GM18520 (cell line): Measurements from ENCODE around the gene PPP1R12B.

Source experiments
- ATAC-seq: cut with Tn5 transposase; IDR thresholded peaks from one replicate; pipeline ENCODE4 v1.9.1; 2021; ENCODE audit not compliant: unreplicated experiment

PPP1R12B gene, protein sequence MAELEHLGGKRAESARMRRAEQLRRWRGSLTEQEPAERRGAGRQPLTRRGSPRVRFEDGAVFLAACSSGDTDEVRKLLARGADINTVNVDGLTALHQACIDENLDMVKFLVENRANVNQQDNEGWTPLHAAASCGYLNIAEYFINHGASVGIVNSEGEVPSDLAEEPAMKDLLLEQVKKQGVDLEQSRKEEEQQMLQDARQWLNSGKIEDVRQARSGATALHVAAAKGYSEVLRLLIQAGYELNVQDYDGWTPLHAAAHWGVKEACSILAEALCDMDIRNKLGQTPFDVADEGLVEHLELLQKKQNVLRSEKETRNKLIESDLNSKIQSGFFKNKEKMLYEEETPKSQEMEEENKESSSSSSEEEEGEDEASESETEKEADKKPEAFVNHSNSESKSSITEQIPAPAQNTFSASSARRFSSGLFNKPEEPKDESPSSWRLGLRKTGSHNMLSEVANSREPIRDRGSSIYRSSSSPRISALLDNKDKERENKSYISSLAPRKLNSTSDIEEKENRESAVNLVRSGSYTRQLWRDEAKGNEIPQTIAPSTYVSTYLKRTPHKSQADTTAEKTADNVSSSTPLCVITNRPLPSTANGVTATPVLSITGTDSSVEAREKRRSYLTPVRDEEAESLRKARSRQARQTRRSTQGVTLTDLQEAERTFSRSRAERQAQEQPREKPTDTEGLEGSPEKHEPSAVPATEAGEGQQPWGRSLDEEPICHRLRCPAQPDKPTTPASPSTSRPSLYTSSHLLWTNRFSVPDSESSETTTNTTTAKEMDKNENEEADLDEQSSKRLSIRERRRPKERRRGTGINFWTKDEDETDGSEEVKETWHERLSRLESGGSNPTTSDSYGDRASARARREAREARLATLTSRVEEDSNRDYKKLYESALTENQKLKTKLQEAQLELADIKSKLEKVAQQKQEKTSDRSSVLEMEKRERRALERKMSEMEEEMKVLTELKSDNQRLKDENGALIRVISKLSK

DNA sequence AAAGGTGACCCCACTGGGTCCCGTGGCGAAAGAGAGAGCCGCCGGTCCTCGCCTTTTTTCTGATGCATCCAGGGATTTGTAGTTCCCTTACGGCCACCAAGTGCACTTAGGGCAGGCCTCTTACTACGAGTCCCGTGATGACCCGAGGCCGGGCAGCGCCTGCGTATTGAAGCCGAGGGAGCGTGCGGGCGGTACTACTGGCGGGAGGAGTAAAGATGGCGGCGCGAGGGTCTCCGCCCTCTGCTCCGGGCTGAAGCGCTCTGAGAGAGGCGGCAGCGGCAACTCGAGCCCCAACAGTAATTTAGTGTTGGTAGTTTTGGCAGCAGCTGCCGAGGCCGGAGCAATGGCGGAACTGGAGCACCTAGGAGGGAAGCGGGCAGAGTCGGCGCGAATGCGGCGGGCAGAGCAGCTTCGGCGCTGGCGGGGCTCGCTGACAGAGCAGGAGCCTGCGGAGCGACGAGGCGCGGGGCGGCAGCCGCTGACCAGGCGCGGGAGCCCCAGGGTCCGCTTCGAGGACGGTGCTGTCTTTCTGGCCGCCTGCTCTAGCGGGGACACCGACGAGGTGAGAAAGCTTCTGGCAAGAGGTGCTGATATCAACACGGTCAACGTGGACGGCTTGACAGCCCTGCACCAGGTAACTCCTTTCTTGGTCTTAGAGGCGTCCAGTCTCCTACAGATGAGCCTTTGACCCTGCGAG lies at the start of gene PPP1R12B:
Gene PPP1R12B (plus strand): TSS at position 191 of the 697 bp plus-strand sequence. CDS start 153 bp downstream, at position 344.
- peak; percentile 94 for ATAC-seq

DNA sequence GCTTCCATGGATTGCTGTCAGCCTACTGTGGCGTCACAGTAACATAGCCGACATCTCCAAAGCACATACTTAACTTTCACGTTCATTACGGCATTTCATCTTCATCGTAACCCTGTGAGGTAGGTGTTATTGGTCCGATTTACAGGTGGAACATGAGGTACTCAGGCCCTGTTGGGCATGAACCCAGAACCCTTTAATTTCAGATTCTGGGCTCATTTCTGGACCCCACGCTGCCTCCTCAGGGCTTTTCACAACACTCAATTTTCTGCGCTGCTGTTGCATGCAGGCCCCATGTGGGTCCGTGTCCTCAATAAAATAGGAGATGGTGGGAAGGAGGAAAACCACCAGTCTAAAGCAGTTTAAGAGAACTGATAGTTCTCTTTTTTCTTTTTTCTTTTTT lies 46.3 kb upstream of the PPP1R12B start:
- ATAC-seq = no peak

DNA sequence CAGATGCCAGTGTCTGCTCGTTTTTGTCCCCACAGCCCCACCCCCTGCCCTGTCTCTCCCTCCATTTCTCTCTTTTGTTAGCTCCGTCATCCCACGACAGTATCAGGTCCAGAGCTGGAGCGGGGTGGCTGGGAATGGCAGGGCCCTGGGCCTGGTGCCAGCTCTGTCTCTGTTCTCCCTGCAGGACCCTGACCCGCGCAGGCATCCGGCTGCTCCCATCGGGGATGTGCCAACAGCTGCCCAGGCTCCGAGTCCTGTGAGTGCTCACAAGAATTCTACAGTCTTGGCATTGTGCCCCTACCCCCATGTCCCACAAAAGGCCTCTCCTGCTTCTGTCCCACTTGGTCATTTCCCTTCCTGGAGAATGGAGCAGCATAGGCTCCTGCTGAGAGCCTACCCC lies 44.1 kb upstream of the PPP1R12B start:
- no peak for ATAC-seq

DNA sequence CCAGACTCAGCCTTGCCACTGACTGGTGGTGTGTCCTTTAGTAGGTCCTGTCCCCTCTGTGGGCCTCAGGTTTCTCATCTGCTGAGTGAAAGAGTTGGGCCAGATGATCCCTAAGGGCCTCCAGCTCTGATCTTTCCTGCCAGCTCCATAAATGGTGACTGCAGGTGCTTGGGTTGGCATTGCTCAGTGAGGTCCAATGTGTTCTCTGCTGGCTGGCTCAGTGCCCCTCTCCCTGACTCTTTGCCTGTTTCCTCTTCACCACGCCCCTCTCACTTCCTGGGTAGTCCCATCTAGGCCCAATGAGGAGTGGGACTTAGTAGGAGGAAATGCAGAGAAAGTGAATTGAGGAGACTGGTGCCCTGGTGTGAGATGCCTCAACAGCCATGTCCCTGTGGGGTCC lies 43.3 kb upstream of the PPP1R12B start:
- ATAC-seq = no peak

DNA sequence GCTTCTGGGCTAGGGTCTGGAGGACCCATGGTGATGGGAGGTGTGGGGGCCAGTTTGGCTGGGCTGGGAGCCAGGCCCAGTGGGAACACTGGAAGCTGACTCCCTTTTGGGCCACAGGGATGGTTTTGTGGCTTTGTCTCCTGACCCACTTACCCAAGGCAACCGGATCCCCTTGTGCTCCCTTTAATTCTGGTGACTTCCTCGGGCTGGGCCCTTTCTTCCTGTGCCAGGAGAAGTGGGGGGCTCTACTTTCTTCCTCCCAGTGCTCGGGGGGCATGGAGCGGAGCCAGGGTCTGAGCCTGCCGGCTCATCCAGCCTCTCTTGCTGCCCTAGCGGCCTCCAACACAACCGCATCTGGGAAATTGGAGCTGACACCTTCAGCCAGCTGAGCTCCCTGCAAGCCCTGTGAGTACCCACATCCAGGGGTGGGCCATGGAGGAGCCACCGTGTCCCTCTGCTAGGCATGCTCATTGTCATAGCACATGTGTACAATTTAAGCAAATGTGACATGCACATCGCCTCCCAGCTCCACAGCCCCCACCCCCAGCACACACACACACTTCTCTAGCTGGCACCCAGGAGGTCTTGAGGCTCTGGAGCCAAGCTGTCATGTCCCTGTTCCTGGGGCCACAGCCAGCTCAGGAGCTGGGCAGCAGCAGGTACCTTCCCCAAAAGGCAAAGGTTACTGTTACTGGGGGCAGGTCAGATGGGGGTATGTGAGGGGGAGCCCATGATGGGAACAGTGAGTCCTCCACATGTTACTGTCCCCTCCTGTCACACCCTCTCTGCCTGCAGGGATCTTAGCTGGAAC lies 41.8 kb upstream of the PPP1R12B start:
- ATAC-seq = no peak

DNA sequence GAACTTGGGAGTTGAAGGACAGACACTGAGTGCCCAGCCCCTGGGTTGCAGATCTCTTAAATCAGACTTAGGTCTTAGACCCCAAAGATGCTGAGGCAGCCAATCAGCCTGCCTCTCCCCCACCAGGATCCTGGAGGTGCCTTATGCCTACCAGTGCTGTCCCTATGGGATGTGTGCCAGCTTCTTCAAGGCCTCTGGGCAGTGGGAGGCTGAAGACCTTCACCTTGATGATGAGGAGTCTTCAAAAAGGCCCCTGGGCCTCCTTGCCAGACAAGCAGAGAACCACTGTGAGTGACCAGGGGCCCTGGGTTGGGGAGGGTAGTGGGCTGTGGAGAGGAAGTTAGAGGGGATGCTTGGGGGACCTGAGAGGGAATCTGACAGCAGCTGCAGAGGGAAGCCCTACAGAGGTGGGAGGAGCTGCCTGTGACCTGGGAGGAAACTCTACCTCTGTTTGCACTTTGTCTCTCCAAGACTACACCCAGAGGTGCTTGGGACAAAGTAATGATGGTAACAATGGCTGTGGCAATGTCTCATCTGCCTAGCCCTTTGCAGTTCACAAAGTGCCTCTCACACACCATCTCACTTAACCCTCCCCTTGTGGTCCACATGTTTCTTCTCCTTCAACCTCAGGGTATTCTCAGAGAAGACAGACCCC lies 38.3 kb upstream of the PPP1R12B start:
- no peak for ATAC-seq

DNA sequence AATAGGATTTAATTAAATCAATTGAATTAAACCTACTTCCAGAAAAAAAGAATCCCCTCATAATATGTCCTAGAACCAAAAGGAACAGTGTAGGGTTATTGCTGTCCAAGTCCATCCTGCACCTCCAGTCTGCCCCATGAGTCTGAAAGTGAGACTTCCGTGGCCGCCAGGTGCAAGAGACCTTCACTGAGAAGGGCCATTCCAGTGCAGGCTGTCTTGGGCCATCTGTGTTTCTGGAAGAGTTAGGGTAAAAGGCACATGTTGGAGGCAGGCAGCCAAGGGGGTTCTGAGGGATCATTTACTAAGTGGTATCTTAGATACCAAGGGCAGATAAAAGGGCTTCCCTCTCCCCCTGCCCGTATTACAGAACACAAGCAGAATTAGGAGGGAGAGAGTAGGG lies 37.8 kb upstream of the PPP1R12B start:
- no peak for ATAC-seq

DNA sequence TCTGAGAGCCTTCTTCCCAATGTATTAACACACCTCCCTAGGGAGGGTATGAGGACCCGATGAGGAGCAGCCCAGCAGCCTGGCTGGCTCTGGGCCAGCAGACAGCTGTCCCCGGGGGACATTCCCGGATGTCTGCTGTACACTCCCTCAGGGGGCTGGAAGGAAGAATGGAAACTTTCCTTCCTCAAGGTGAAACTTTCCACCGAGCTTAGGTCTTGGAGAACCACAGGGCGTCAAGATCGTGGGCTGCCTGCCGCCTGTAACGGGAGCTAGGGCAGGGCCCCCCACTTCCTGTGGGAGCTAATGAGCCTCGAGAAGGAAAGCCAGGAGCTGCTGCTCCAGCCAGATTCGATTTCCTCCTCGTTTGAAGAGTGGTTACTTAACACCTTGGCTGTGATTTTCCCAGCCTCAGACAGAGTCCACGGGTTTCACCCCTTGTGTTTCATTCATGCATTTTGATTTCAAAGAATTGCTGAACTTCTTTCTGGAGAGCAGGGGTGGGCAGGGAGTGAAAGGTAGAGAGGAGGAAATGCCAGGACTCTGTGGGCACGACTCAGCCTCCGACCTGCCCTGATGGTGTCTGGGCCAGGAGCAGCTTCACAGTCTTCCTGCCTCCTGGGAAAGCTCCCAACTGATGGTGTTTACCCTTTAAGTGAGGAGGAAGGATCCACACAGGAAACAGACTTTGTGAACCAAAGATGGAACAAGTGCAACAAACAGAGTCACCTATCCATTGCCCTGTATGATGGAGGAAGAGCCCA lies 36.4 kb upstream of the PPP1R12B start:
- no peak for ATAC-seq

DNA sequence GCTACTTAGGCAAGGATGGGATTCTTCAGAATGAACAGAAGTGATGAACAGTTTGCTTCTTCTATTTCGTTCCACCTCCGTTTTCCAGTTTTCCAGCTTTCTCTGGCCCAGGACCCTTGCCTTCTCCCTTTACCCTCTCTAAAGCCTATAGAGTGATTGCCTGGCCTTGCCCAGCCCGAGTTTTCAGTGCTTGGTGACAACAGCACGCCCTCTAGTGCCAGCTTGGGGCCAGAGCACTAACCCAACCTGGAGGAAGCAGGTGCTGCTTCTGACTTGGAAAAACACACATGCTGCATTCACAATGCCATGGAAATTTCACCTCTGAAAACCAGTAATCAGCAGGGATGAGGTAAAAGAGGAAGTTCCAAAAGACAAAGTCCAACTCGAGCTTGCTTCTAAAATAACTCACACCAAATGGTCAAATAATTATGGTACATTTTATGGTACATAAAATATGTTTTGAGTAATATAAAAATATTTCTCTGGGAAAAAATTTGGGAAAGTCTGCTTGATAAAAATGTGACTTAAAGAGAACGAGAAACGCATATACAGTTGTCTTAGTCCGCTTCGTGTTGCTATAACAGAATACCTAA lies 32.8 kb upstream of the PPP1R12B start:
- no peak for ATAC-seq

DNA sequence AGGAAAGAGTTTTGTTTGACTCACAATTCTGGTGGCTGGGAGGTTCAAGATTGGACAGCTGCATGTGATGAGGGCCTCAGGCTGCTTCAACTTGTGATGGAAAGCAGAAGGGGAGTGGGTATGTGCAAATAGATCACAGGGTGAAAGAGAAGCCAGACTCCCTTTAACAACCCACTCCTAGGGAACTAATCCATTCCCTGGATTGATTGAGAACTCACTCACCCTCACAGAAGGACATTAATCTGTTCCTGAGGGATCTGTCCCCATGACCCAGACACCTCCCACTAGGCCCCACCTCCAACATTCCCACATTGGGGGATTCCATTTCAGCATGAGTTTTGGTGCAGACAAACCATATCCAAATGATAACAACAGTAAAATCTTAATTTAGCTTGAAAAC lies 32.3 kb upstream of the PPP1R12B start:
- no peak for ATAC-seq

DNA sequence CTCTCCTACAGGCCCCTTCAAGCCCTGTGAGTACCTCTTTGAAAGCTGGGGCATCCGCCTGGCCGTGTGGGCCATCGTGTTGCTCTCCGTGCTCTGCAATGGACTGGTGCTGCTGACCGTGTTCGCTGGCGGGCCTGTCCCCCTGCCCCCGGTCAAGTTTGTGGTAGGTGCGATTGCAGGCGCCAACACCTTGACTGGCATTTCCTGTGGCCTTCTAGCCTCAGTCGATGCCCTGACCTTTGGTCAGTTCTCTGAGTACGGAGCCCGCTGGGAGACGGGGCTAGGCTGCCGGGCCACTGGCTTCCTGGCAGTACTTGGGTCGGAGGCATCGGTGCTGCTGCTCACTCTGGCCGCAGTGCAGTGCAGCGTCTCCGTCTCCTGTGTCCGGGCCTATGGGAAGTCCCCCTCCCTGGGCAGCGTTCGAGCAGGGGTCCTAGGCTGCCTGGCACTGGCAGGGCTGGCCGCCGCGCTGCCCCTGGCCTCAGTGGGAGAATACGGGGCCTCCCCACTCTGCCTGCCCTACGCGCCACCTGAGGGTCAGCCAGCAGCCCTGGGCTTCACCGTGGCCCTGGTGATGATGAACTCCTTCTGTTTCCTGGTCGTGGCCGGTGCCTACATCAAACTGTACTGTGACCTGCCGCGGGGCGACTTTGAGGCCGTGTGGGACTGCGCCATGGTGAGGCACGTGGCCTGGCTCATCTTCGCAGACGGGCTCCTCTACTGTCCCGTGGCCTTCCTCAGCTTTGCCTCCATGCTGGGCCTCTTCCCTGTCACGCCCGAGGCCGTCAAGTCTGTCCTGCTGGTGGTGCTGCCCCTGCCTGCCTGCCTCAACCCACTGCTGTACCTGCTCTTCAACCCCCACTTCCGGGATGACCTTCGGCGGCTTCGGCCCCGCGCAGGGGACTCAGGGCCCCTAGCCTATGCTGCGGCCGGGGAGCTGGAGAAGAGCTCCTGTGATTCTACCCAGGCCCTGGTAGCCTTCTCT lies 30.3 kb upstream of the PPP1R12B start:
- no peak for ATAC-seq

DNA sequence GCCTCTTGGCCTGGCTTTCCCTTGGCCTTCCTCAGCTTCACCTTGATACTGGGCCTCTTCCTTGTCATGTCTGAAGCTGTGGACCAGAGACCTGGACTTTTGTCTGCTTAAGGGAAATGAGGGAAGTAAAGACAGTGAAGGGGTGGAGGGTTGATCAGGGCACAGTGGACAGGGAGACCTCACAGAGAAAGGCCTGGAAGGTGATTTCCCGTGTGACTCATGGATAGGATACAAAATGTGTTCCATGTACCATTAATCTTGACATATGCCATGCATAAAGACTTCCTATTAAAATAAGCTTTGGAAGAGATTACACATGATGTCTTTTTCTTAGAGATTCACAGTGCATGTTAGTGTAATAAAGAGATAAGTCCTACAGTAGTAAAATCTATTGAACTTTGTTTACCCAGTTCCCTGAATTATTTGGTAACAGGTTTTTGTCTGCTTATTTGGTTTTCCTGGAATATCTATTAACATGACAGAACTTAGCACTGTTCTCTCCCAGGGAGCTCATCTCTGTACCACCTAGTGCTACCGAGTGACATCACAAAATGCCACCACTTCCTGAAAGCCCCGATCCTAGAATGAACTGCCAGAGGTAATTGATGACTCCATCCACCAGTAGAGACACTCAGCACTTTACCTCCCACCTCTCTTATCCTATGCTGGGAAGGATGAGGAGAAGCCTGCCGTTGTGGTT lies 29.0 kb upstream of the PPP1R12B start:
- no peak for ATAC-seq

DNA sequence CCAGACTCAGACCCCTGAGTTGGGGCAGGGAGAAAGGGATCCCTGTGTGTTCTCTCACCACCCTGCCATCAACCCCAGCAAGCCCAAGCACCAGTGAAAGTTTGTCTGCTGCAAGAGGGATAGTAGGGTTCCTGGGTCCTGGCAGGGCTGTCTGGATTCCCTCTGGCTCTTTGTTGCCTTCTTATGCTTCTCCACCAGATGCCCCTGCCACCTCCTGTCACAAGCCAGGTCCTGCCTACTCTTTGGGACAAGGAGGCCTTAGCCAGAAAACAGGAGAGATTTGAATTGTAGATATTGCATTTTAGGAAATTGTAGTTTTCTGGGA lies 28.5 kb upstream of the PPP1R12B start:
- no peak for ATAC-seq

DNA sequence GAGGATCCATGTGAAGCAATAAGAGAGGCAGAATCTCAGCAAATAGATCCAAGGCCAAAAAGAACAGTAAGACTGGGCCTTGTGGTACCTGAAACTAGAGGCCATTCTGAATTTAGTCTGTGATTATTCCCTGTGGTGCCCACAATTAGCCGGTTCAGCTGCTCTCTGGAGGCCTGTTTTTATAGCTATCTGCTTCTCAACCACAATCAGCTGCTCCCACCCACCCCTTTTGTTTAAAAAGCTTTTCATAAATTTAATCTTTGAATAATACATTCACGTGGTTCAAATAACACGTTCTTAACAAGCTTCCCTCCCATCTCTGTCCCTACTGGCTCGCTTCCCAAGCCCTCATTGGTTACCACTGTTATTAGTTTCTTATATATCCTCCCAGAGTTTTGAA lies 24.8 kb upstream of the PPP1R12B start:
- ATAC-seq = no peak

DNA sequence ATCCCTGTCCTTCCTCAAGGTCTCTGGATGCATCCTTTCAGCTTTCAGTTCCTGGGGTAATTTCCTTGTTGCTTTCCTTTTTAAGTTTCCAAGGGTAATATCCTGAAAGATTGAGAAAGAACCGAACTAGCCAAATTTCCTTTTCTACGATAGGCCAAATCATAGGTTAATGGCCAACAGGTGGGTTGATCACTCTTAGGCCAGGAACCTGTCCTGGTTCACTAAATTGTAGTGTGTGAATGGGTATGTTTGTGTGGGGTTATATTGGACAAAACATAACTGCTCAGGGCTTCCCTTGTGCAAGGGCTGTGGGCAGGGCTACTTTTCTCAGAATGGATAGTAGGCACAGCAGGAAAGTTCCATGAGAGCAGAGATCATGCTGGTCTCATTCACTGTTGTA lies 23.9 kb upstream of the PPP1R12B start:
- ATAC-seq = no peak

DNA sequence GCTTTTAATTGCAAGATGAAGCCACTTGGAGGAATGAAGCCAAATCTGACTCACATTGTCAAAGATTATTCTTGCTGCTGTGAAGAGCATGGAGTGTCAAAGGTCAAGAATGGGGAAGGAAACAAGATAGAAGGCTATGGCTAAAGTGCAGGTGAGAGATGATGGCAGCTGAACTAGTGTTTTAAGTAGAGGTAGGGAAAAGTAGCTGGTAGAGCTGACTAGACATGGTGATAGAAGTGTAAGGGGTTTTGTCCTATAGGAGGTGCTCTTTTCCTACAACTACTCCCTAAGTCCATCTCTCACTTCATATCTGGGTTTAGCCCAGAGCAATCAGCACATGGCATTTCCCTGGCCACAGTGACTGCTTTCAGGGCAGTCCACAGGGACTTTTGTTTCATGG lies 18.6 kb upstream of the PPP1R12B start:
- ATAC-seq = no peak

DNA sequence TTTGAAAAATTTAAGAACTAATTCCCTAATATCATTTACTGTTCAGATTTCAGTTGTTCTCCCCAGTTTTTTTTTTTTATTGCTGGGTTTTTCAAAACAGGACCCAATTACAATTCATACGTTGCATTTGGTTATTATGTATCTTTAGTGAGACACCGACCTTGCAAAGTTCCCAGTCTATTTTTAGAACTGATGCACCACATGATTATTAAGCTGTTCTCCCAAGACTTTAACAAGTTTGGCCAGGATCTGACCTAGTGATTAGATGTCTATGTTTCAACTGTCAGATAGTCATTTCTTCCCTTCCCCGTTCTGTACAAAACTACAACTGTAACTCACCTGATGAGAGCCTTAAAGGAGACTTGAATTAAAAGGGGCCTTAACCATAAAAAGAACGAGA lies 14.6 kb upstream of the PPP1R12B start:
- ATAC-seq = no peak
